Kidney (tissue), 14 donors: ENCODE data around the gene KDF1. TPM values are rescaled to one million over a fixed set of nuclear protein-coding genes. Genes with fewer than 3 reads are reported as not detected.

ENCODE experiments used
- DNase-seq, 5 donors: peaks; one replicate each; pipeline ENCODE4 v3.0.0-alpha.2; 2013 to 2020
- FAIRE-seq: peaks from 2 replicates; lab custom pipeline; 2012; peaks lifted over from hg19 to GRCh38; lab: Jason Lieb, UNC
- H3K27ac ChIP-seq, 2 donors: one replicate each; pipeline ENCODE4 v1.7.0; 2013; ENCODE audit warnings: low read depth in 2 of 2, low read length in 2 of 2, inconsistent platforms in 1 of 2
- H3K27me3 ChIP-seq: one replicate; pipeline ENCODE4 v1.7.1; 2013; ENCODE audit warnings: low read length, inconsistent platforms; ENCODE audit not compliant: control insufficient read depth, insufficient read depth
- H3K36me3 ChIP-seq, 3 donors: one replicate each; pipeline versions ENCODE4 v1.7.0 to v1.7.1; 2013; ENCODE audit warnings: low read length in 3 of 3, control low read depth in 1 of 3, inconsistent platforms in 1 of 3; ENCODE audit not compliant: insufficient read depth in 3 of 3, control insufficient read depth in 2 of 3
- H3K4me1 ChIP-seq, 3 donors: one replicate each; pipeline versions ENCODE4 v1.7.0 to v1.7.1; 2013; ENCODE audit warnings: low read length in 3 of 3, inconsistent platforms in 1 of 3, low read depth in 1 of 3; ENCODE audit not compliant: control insufficient read depth in 2 of 3, insufficient read depth in 2 of 3
- H3K4me3 ChIP-seq, 3 donors: one replicate each; pipeline versions ENCODE4 v1.7.0 to v1.8.1; 2013; ENCODE audit warnings: low read length in 3 of 3, control low read depth in 1 of 3, inconsistent platforms in 1 of 3
- H3K9ac ChIP-seq, 3 donors: one replicate each; pipeline versions ENCODE4 v1.7.0 to v1.7.1; 2013; ENCODE audit warnings: low read length in 3 of 3, control low read depth in 1 of 3, inconsistent platforms in 1 of 3
- H3K9me3 ChIP-seq, 3 donors: one replicate each; pipeline versions ENCODE4 v1.7.0 to v1.7.1; 2013; ENCODE audit warnings: low read length in 3 of 3, control low read depth in 1 of 3, inconsistent platforms in 1 of 3; ENCODE audit not compliant: control insufficient read depth in 2 of 3, insufficient read depth in 1 of 3
- CTCF ChIP-seq: IDR thresholded peaks from 3 replicates; pipeline ENCODE4 v1.5.1; 2012; ENCODE audit warnings: mild to moderate bottlenecking, moderate library complexity, borderline replicate concordance; ENCODE audit not compliant: insufficient read depth; ENCODE audit errors: extremely low read depth
- intact Hi-C: fragments of 100-400 bp; cut with DNase I; formaldehyde crosslinking; loops from one replicate; pipeline ENCODE4 v1.11.1; 2022
- polyA plus RNA-seq: library from polyadenylated mRNA; stranded (reverse); fragments of 350-450 nt; fragmentation: Illumina TruSeq; extraction: RNeasy Lipid Tissue Mini Kit (QIAGEN cat#74804); gene quantifications from one replicate; pipeline ENCODE4 v1.2.3, GENCODE V29; 2014; ENCODE audit warnings: low read depth, low replicate concordance; ENCODE audit not compliant: insufficient read depth
- total RNA-seq: library from RNA; stranded (reverse); fragmentation: NEBNext Ultra II Directional; extraction: Animal tissue kit (Norgen Biotek cat#: 25700); gene quantifications from one replicate; pipeline ENCODE4 v1.2.1, GENCODE V29; 2021
- donor health status: control.
- donor health status: control.
- donor health status: control.
- donor health status: control.
- donor health status: control.
- donor health status: DM: yes; HTN: yes; CAD: no.
- donor health status: Normal renal cell carcinoma (clear cell type).

KDF1 gene
- total and polyA plus RNA-seq, 2 donors from 2014 or later = 14.1 to 19.3 TPM

GRCh38 chr1:26996024-26996423 lies 35.8 kb upstream of the KDF1 start:
- no peak for TF ChIP-seq CTCF

GRCh38 chr1:26994787-26995517 lies 34.7 kb upstream of the KDF1 start:
- peaks cover 13% of the 10 kb centered on the region for H3K27me3 ChIP-seq
- TF ChIP-seq CTCF = no peak
- peaks cover 0 to 20% (median 4%) of the 10 kb centered on the region in 3 donors for H3K4me1 ChIP-seq
- peak overlapping the region in 2 of 3 donors; percentile 45 to 54 for H3K4me3 ChIP-seq
- no peak for FAIRE-seq
- H3K9ac ChIP-seq = peak overlapping the region in 2 of 3 donors; percentile 23 to 68
- intact Hi-C loops = no loop called here
- H3K27ac ChIP-seq = peak overlapping the region; percentile 63 to 64
- no peaks in the 10 kb centered on the region for H3K36me3 ChIP-seq
- DNase-seq = peak in 1 of 5 donors; percentile 70
- H3K9me3 ChIP-seq = no peaks in the 10 kb centered on the region

More at GRCh38 chr1:26996024-26996423, 35.8 kb upstream of the KDF1 start:
- peaks cover 3 to 20% (median 9%) of the 10 kb centered on the region in 3 donors for H3K4me1 ChIP-seq
- FAIRE-seq (no peak), DNase-seq (peak in 1 of 5 donors; percentile 34)
- intact Hi-C loops = no loop called here
- H3K27ac ChIP-seq = no peak overlapping the region
- H3K27me3 ChIP-seq = peaks cover 13% of the 10 kb centered on the region
- no peak overlapping the region for H3K4me3 ChIP-seq
- H3K9me3 ChIP-seq = no peaks in the 10 kb centered on the region
- no peaks in the 10 kb centered on the region for H3K36me3 ChIP-seq
- H3K9ac ChIP-seq = no peak overlapping the region

- FAIRE-seq = no peak
- H3K4me3 ChIP-seq = peak overlapping the region in 2 of 3 donors; percentile 45 to 54
- DNase-seq = peak in 4 of 5 donors; percentile 37 to 68 (median 46)
- TF ChIP-seq CTCF = no peak
- H3K27me3 ChIP-seq = peaks cover 13% of the 10 kb centered on the region
- H3K27ac ChIP-seq = peak overlapping the region; percentile 63 to 64
- H3K4me1 ChIP-seq = peaks cover 0 to 18% (median 4%) of the 10 kb centered on the region in 3 donors
- intact Hi-C loops = no loop called here
- H3K9me3 ChIP-seq = no peaks in the 10 kb centered on the region
- H3K36me3 ChIP-seq = no peaks in the 10 kb centered on the region
- H3K9ac ChIP-seq = peak overlapping the region in 2 of 3 donors; percentile 32 to 68
Observed at GRCh38 chr1:26994020-26994786, 33.9 kb upstream of the KDF1 start.
